HepG2 (cell line): ENCODE measurements around the gene RHOBTB3. TPM values are rescaled to one million over a fixed set of nuclear protein-coding genes. Genes with fewer than 3 reads are reported as not detected.

Source experiments
- AKAP8 ChIP-seq: sonication (generic); formaldehyde crosslinking; IDR thresholded peaks from 2 replicates; pipeline ENCODE4 v1.5.1; 2020; ENCODE audit warnings: mild to moderate bottlenecking, missing genetic modification reagents
- ATAD3A ChIP-seq: sonication (generic); formaldehyde crosslinking; IDR thresholded peaks from 2 replicates; pipeline ENCODE4 v1.4.0; 2020; ENCODE audit warnings: missing genetic modification reagents
- CBX5 ChIP-seq: sonication (generic); formaldehyde crosslinking; IDR thresholded peaks from 2 replicates; pipeline ENCODE4 v1.4.0; 2020; ENCODE audit warnings: missing genetic modification reagents, borderline replicate concordance
- CCAR2 ChIP-seq: fragments of 200-400 bp; formaldehyde crosslinking; optimal IDR thresholded peaks from 2 replicates; pipeline ENCODE3; 2018; ENCODE audit warnings: low read depth, mild to moderate bottlenecking, low read length, moderate library complexity
- EHMT2 ChIP-seq: fragments of 200-600 bp; sonication (generic); IDR thresholded peaks from 2 replicates; pipeline ENCODE4 v1.7.0; 2017; ENCODE audit warnings: antibody characterized with exemption, low read depth, low read length, borderline replicate concordance
- FOSL2 ChIP-seq: sonication (generic); formaldehyde crosslinking; IDR thresholded peaks from 2 replicates; pipeline ENCODE4 v1.4.0; 2020; ENCODE audit warnings: missing genetic modification reagents
- FOXP4 ChIP-seq: sonication (generic); formaldehyde crosslinking; IDR thresholded peaks from 2 replicates; pipeline ENCODE4 v1.4.0; 2020; ENCODE audit warnings: missing genetic modification reagents
- GATAD2A ChIP-seq: IDR thresholded peaks from 2 replicates; pipeline ENCODE4 v1.6.1; 2016
- GPN1 ChIP-seq: sonication (generic); formaldehyde crosslinking; IDR thresholded peaks from 2 replicates; pipeline ENCODE4 v1.5.1; 2020; ENCODE audit warnings: missing genetic modification reagents, borderline replicate concordance
- HMGA1 ChIP-seq: sonication (generic); formaldehyde crosslinking; conservative IDR thresholded peaks from 2 replicates; pipeline ENCODE4 v1.4.0; 2020; ENCODE audit warnings: missing genetic modification reagents
- KDM2A ChIP-seq: sonication (generic); formaldehyde crosslinking; IDR thresholded peaks from 2 replicates; pipeline ENCODE4 v1.4.0; 2020; ENCODE audit warnings: low read depth, missing genetic modification reagents, borderline replicate concordance
- KLF12 ChIP-seq: sonication (generic); formaldehyde crosslinking; IDR thresholded peaks from 2 replicates; pipeline ENCODE4 v1.4.0; 2020; ENCODE audit warnings: missing genetic modification reagents, borderline replicate concordance
- MXI1 ChIP-seq: IDR thresholded peaks from 3 replicates; pipeline ENCODE4 v1.6.1; 2012; ENCODE audit warnings: low read depth, low read length, inconsistent platforms, borderline replicate concordance
- NFKBIZ ChIP-seq: IDR thresholded peaks from 2 replicates; pipeline ENCODE4 v1.6.1; 2018; ENCODE audit warnings: missing genetic modification reagents, missing compliant biosample characterization
- NKX3-1 ChIP-seq: sonication (generic); formaldehyde crosslinking; IDR thresholded peaks from 2 replicates; pipeline ENCODE4 v1.5.0; 2020; ENCODE audit warnings: missing genetic modification reagents
- SP1 ChIP-seq, 2 experiments: fragments of 450-650 bp in 1 of 2; sonication (generic) in 1 of 2; formaldehyde crosslinking in 1 of 2; IDR thresholded peaks; 2 replicates each; pipeline versions ENCODE4 v1.4.0 to v1.6.1; 2016 to 2020; ENCODE audit warnings: missing genetic modification reagents in 1 of 2
- TFDP1 ChIP-seq: IDR thresholded peaks from 2 replicates; pipeline ENCODE4 v1.6.1; 2016; ENCODE audit warnings: missing compliant biosample characterization, missing genetic modification reagents, borderline replicate concordance
- U2AF1 ChIP-seq: fragments of 200-400 bp; formaldehyde crosslinking; optimal IDR thresholded peaks from 2 replicates; pipeline ENCODE3; 2017; ENCODE audit warnings: mild to moderate bottlenecking, low read depth, low read length
- ZBTB38 ChIP-seq: sonication (generic); formaldehyde crosslinking; IDR thresholded peaks from 2 replicates; pipeline ENCODE4 v1.5.1; 2020; ENCODE audit warnings: mild to moderate bottlenecking, missing genetic modification reagents
- ZFX ChIP-seq: sonication (generic); formaldehyde crosslinking; IDR thresholded peaks from 2 replicates; pipeline ENCODE4 v1.4.0; 2020; ENCODE audit warnings: mild to moderate bottlenecking, low read depth, missing genetic modification reagents, moderate library complexity
- ZNF230 ChIP-seq: sonication (generic); formaldehyde crosslinking; IDR thresholded peaks from 2 replicates; pipeline ENCODE4 v1.4.0; 2020; ENCODE audit warnings: mild to moderate bottlenecking, missing genetic modification reagents
- ZNF33A ChIP-seq: sonication (generic); formaldehyde crosslinking; IDR thresholded peaks from 2 replicates; pipeline ENCODE4 v1.5.1; 2020; ENCODE audit warnings: missing genetic modification reagents, mild to moderate bottlenecking, moderate library complexity, borderline replicate concordance
- ZNF562 ChIP-seq: sonication (generic); formaldehyde crosslinking; IDR thresholded peaks from 2 replicates; pipeline ENCODE4 v1.8.0; 2022; ENCODE audit warnings: missing genetic modification reagents, borderline replicate concordance
- ZNF569 ChIP-seq: sonication (generic); formaldehyde crosslinking; IDR thresholded peaks from 2 replicates; pipeline ENCODE4 v1.5.0; 2020; ENCODE audit warnings: mild to moderate bottlenecking, missing genetic modification reagents, moderate library complexity, borderline replicate concordance
- ZNF614 ChIP-seq: IDR thresholded peaks from 2 replicates; pipeline ENCODE4 v1.6.1; 2018; ENCODE audit warnings: missing biosample characterization, missing genetic modification reagents, inconsistent platforms, borderline replicate concordance
- ZNF749 ChIP-seq: sonication (generic); formaldehyde crosslinking; IDR thresholded peaks from 2 replicates; pipeline ENCODE4 v1.8.0; 2022; ENCODE audit warnings: mild to moderate bottlenecking, missing genetic modification reagents, moderate library complexity, borderline replicate concordance
- ZNF768 ChIP-seq: sonication (generic); formaldehyde crosslinking; IDR thresholded peaks from 2 replicates; pipeline ENCODE4 v1.4.0; 2020; ENCODE audit warnings: missing genetic modification reagents
- ZNF772 ChIP-seq: sonication (generic); formaldehyde crosslinking; IDR thresholded peaks from 2 replicates; pipeline ENCODE4 v1.5.0; 2020; ENCODE audit warnings: mild to moderate bottlenecking, missing genetic modification reagents
- ZNF788 ChIP-seq: sonication (generic); formaldehyde crosslinking; IDR thresholded peaks from 2 replicates; pipeline ENCODE4 v1.5.0; 2020; ENCODE audit warnings: mild to moderate bottlenecking, missing genetic modification reagents, borderline replicate concordance
- polyA plus RNA-seq, 8 experiments: library from polyadenylated mRNA; depleted of rRNA in 3 of 8; stranded (reverse) in 7 of 8; unstranded in 1 of 8; fragments of >200 nt; fragmentation: Illumina TruSeq in 4 of 8; extraction: Trizol in 4 of 8; gene quantifications; 2 replicates each; pipeline versions ENCODE4 v1.2.1 to v1.2.3, GENCODE V29; 2011 to 2016; ENCODE audit warnings: low read depth in 4 of 8, missing spikeins in 1 of 8, mixed read lengths in 1 of 8; ENCODE audit not compliant: insufficient read depth in 1 of 8
- total RNA-seq, 5 experiments: library from RNA; depleted of rRNA; stranded (reverse); fragments of >200 nt; fragmentation: Illumina TruSeq; extraction: Trizol; gene quantifications; 2 replicates each; pipeline ENCODE4 v1.2.3, GENCODE V29; 2016; ENCODE audit warnings: low read depth in 1 of 5

Gene RHOBTB3
- total and polyA plus RNA-seq, 2 of the 13 experiments (the other 11 are each of a cell fraction or from before 2014, with no cell fraction given): 31.6 to 35.4 TPM

- TF ChIP-seq FOXP4 (peak; percentile 18; the same call in 1 of the 2 replicates), ZNF569 (no peak), ZNF562 (CRISPR knock-in tag) (no peak), NFKBIZ (CRISPR knock-in tag) (peak; percentile 42; the same call in 1 of the 2 replicates), ZNF33A (no peak), ATAD3A (CRISPR knock-in tag) (no peak), ZBTB38 (CRISPR knock-in tag) (no peak), AKAP8 (CRISPR knock-in tag) (no peak), CBX5 (no peak), ZNF768 (no peak), U2AF1 (peak; percentile 42), NKX3-1 (CRISPR knock-in tag) (no peak; the same call in 1 of the 2 replicates), HMGA1 (no peak), GATAD2A (CRISPR knock-in tag) (peak; percentile 69; the same call in 1 of the 2 replicates), GPN1 (CRISPR knock-in tag) (no peak), SP1 (IDR thresholded peaks at IDR 0.05) (no peak), SP1 (CRISPR knock-in tag; IDR thresholded peaks at IDR 0.05) (no peak), CCAR2 (peak; percentile 20), KLF12 (no peak), ZNF614 (CRISPR knock-in tag) (no peak), ZNF749 (CRISPR knock-in tag) (0 out of 2 replicates have a peak, but pooled peaks have one; percentile 12), ZNF788 (CRISPR knock-in tag) (peak; percentile 25; the same call in 1 of the 2 replicates), FOSL2 (peak; percentile 91), ZFX (CRISPR knock-in tag) (peak; percentile 62), TFDP1 (CRISPR knock-in tag) (peak; percentile 69; the same call in 1 of the 2 replicates), ZNF772 (CRISPR knock-in tag) (no peak), MXI1 (0 out of 3 replicates have a peak, but pooled peaks have one; percentile 15), EHMT2 (no peak), KDM2A (CRISPR knock-in tag) (0 out of 2 replicates have a peak, but pooled peaks have one; percentile 36), ZNF230 (CRISPR knock-in tag) (no peak)
These were observed 92.8 kb downstream of the RHOBTB3 start (continued) for GRCh38 chr5:95823738-95824609.
